A549 (cell line): ENCODE results near the gene CCSER1. TPM values are rescaled to one million over a fixed set of nuclear protein-coding genes. Genes with fewer than 3 reads are reported as not detected.

Source experiments
- ATAC-seq, 2 experiments: fragments of 200-7000 bp in 1 of 2; fragments of >200 bp in 1 of 2; cut with Nextera tagmentation in 1 of 2; cut with Tn5 transposase in 1 of 2; 3 replicates each; pipeline versions ENCODE4 v1.8.0 to v1.9.1; 2018 to 2020; ENCODE audit warnings: mild to moderate bottlenecking in 1 of 2, moderate library complexity in 1 of 2
- CTCF ChIA-PET: fragments of 300-600 bp; sonication (Branson Sonifier 250); formaldehyde crosslinking; extraction: SDS; loops from one replicate; lab custom pipeline; 2021; ENCODE audit warnings: antibody characterized with exemption, inconsistent platforms; lab: Yijun Ruan, JAX
- POLR2A ChIA-PET: fragments of 350-600 bp; formaldehyde crosslinking; extraction: SDS; loops from one replicate; lab custom pipeline; 2021; ENCODE audit warnings: antibody characterized with exemption, inconsistent platforms; lab: Yijun Ruan, JAX
- DNase-seq, 2 experiments: peaks; one replicate each; pipeline versions ENCODE4 v3.0.0 to v3.0.0-alpha.2; 2011 to 2016; ENCODE audit warnings: low read depth in 1 of 2, low spot score in 1 of 2
- FAIRE-seq: peaks from 2 replicates; lab custom pipeline; 2011; peaks lifted over from hg19 to GRCh38; lab: Jason Lieb, UNC
- H3K27ac ChIP-seq, 2 experiments: fragments of >200 bp; sonication (Bioruptor Twin); formaldehyde crosslinking; 3 replicates each; pipeline ENCODE4 v1.5.1; 2016 to 2017
- H3K4me1 ChIP-seq: fragments of >200 bp; sonication (Bioruptor Twin); formaldehyde crosslinking; 3 replicates; pipeline ENCODE4 v1.6.1; 2016
- H3K4me2 ChIP-seq: fragments of >200 bp; sonication (Bioruptor Twin); formaldehyde crosslinking; 3 replicates; pipeline ENCODE4 v1.6.1; 2016
- H3K4me3 ChIP-seq: fragments of >200 bp; sonication (Bioruptor Twin); formaldehyde crosslinking; 3 replicates; pipeline ENCODE4 v1.5.1; 2016
- H3K9me3 ChIP-seq: fragments of >200 bp; sonication (Bioruptor Twin); formaldehyde crosslinking; 3 replicates; pipeline ENCODE4 v1.6.1; 2016
- BCL3 ChIP-seq: fragments of >200 bp; sonication (Bioruptor Twin); formaldehyde crosslinking; IDR thresholded peaks from 3 replicates; pipeline ENCODE4 v1.6.1; 2016
- CEBPB ChIP-seq, 2 experiments: fragments of >200 bp in 1 of 2; sonication (Bioruptor Twin) in 1 of 2; formaldehyde crosslinking in 1 of 2; IDR thresholded peaks; 2 replicates each; pipeline ENCODE4 v1.6.1; 2012 to 2016
- E2F6 ChIP-seq: IDR thresholded peaks from 2 replicates; pipeline ENCODE4 v1.6.1; 2012; ENCODE audit warnings: low read depth, borderline replicate concordance
- EHF ChIP-seq: fragments of 250-450 bp; sonication (Bioruptor Pico); IDR thresholded peaks from 2 replicates; pipeline ENCODE4 v1.5.0; 2020; ENCODE audit warnings: mild to moderate bottlenecking
- ELK1 ChIP-seq: fragments of 150-350 bp; IDR thresholded peaks from 2 replicates; pipeline ENCODE4 v1.6.1; 2014; ENCODE audit warnings: low read depth, mild to moderate bottlenecking, low read length
- GATA3 ChIP-seq: IDR thresholded peaks from 2 replicates; pipeline ENCODE4 v1.6.1; 2012; ENCODE audit warnings: borderline replicate concordance
- HDAC2 ChIP-seq: fragments of 200-600 bp; sonication (generic); IDR thresholded peaks from 2 replicates; pipeline ENCODE4 v1.6.1; 2016
- HEYL ChIP-seq: fragments of 250-450 bp; sonication (Bioruptor Pico); IDR thresholded peaks from 2 replicates; pipeline ENCODE4 v1.8.0; 2021; ENCODE audit warnings: mild to moderate bottlenecking, moderate library complexity
- MAX ChIP-seq: IDR thresholded peaks from 2 replicates; pipeline ENCODE4 v1.6.1; 2012
- MAZ ChIP-seq: fragments of 150-350 bp; IDR thresholded peaks from 2 replicates; pipeline ENCODE4 v1.6.1; 2014; ENCODE audit warnings: antibody characterized with exemption, low read depth, low read length, borderline replicate concordance
- MYC ChIP-seq: IDR thresholded peaks from 2 replicates; pipeline ENCODE4 v1.6.1; 2012; ENCODE audit warnings: mild to moderate bottlenecking, inconsistent platforms, low read length, improper control_type of control experiment, borderline replicate concordance
- NFE2L2 ChIP-seq: fragments of 150-350 bp; conservative IDR thresholded peaks from 2 replicates; pipeline ENCODE4 v1.6.1; 2014; ENCODE audit warnings: low read length
- NPAS2 ChIP-seq: fragments of 250-450 bp; sonication (Bioruptor Pico); IDR thresholded peaks from 2 replicates; pipeline ENCODE4 v1.8.0; 2022; ENCODE audit warnings: mild to moderate bottlenecking, moderate library complexity, borderline replicate concordance
- NR3C1 ChIP-seq: fragments of >200 bp; sonication (Bioruptor Twin); formaldehyde crosslinking; IDR thresholded peaks from 3 replicates; pipeline ENCODE4 v1.6.1; 2017
- PBX3 ChIP-seq: IDR thresholded peaks from 2 replicates; pipeline ENCODE4 v1.6.1; 2012
- POLR2A ChIP-seq: IDR thresholded peaks from 2 replicates; pipeline ENCODE4 v1.6.1; 2012; ENCODE audit warnings: mild to moderate bottlenecking, low read length
- POLR2AphosphoS2 ChIP-seq: conservative IDR thresholded peaks from 2 replicates; pipeline ENCODE4 v1.6.1; 2012; ENCODE audit warnings: low read length, improper control_type of control experiment, inconsistent platforms
- RAD21 ChIP-seq, 2 experiments: fragments of >200 bp in 1 of 2; sonication (Bioruptor Twin) in 1 of 2; formaldehyde crosslinking in 1 of 2; IDR thresholded peaks in 1 of 2; conservative IDR thresholded peaks in 1 of 2; 2 replicates in 1 of 2; 3 replicates in 1 of 2; pipeline ENCODE4 v1.6.1; 2012 to 2018; ENCODE audit warnings: inconsistent platforms in 1 of 2
- REST ChIP-seq: fragments of 200-600 bp; sonication (generic); IDR thresholded peaks from 2 replicates; pipeline ENCODE4 v1.6.1; 2016; ENCODE audit warnings: antibody characterized with exemption, mild to moderate bottlenecking, moderate library complexity
- RNF2 ChIP-seq: fragments of 200-600 bp; sonication (generic); IDR thresholded peaks from 2 replicates; pipeline ENCODE4 v1.6.1; 2016; ENCODE audit warnings: low read depth, mild to moderate bottlenecking, antibody characterized with exemption, moderate library complexity, borderline replicate concordance
- TFCP2L1 ChIP-seq: fragments of 250-450 bp; sonication (Bioruptor Pico); IDR thresholded peaks from 2 replicates; pipeline ENCODE4 v1.5.0; 2021; ENCODE audit warnings: mild to moderate bottlenecking
- USF2 ChIP-seq: fragments of 450-650 bp; IDR thresholded peaks from 2 replicates; pipeline ENCODE4 v1.6.1; 2014; ENCODE audit warnings: antibody characterized with exemption
- WGBS: methylation state at CpG from one replicate; pipeline ENCODE4 v1.1.6; 2017; ENCODE audit errors: missing lambda C conversion rate; 5-methylcytosine and 5-hydroxymethylcytosine counted together
- polyA plus RNA-seq, 4 experiments: library from polyadenylated mRNA; depleted of rRNA in 3 of 4; stranded (reverse); fragments of >200 nt; fragmentation: RNase III in 1 of 4; extraction: RNeasy Plus Mini Kit Qiagen cat#74134 plus additional on column Dnase treatment in 1 of 4; gene quantifications; 2 replicates in 3 of 4; 3 replicates in 1 of 4; pipeline ENCODE4 v1.2.3, GENCODE V29; 2011 to 2017

Gene CCSER1
- polyA plus RNA-seq, 2 of the 4 experiments (the other 2 are of a cell fraction) = 0.06 TPM; not detected in 1

- no peak for TF ChIP-seq REST
- TF ChIP-seq NR3C1 = no peak
- no peak for TF ChIP-seq HDAC2
- TF ChIP-seq ELK1 = no peak
- TF ChIP-seq HEYL = no peak
- TF ChIP-seq USF2 = no peak
Observed at GRCh38 chr4:91470671-91471070, 1343.5 kb downstream of the CCSER1 start (continued).

GRCh38 chr4:91471280-91471679 is 1344.1 kb downstream of the CCSER1 start:
- WGBS = 13% methylated on average over 5 of the region's 8 CpGs
- CTCF ChIA-PET = no interaction called here
- Histone ChIP-seq H3K4me2 (no peak overlapping the region), H3K9me3 (no peaks in the 10 kb centered on the region), H3K27ac (no peak overlapping the region), H3K4me1 (no peaks in the 10 kb centered on the region), H3K4me3 (no peak overlapping the region)
- POLR2A ChIA-PET = no interaction called here
- DNase-seq (no peak), ATAC-seq (no peak), FAIRE-seq (no peak)
- no peak for TF ChIP-seq POLR2A
- no peak for TF ChIP-seq PBX3
- no peak for TF ChIP-seq EHF (CRISPR knock-in tag)
- TF ChIP-seq NPAS2 (CRISPR knock-in tag) = no peak
- no peak for TF ChIP-seq CEBPB (IDR thresholded peaks at IDR 0.05)
- no peak for TF ChIP-seq BCL3
- TF ChIP-seq MAX = no peak
- TF ChIP-seq POLR2AphosphoS2 = no peak
- TF ChIP-seq RNF2 = no peak
- TF ChIP-seq GATA3 = no peak
- TF ChIP-seq MAZ = no peak
- TF ChIP-seq NFE2L2 = no peak
- TF ChIP-seq E2F6 = no peak
- no peak for TF ChIP-seq MYC
- no peak for TF ChIP-seq RAD21 (conservative IDR thresholded peaks at IDR 0.05 in 1 of 2, IDR thresholded peaks at IDR 0.05 in 1 of 2)
- no peak for TF ChIP-seq REST
- TF ChIP-seq TFCP2L1 (CRISPR knock-in tag) = no peak
